ENCODE results near the gene TENM4. TPM values are rescaled to one million over a fixed set of nuclear protein-coding genes. Genes with fewer than 3 reads are reported as not detected.

Gene TENM4
- total and polyA plus RNA-seq, 4 donors, result 0.02 to 0.33 (median 0.14) TPM

- TF ChIP-seq, protein P1, sequence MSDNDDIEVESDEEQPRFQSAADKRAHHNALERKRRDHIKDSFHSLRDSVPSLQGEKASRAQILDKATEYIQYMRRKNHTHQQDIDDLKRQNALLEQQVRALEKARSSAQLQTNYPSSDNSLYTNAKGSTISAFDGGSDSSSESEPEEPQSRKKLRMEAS (IDR thresholded peaks at IDR 0.05), result no peak
- TF ChIP-seq GABPA (IDR thresholded peaks at IDR 0.05 in 1 of 2, conservative IDR thresholded peaks at IDR 0.05 in 1 of 2) (no peak), HNF4A (conservative IDR thresholded peaks at IDR 0.05) (no peak), REST (IDR thresholded peaks at IDR 0.05) (no peak), ATF3 (IDR thresholded peaks at IDR 0.05) (no peak), RXRA (IDR thresholded peaks at IDR 0.05) (no peak), EGR1 (IDR thresholded peaks at IDR 0.05; ENCODE audit: low read depth in 2 of 2) (no peak), JUND (IDR thresholded peaks at IDR 0.05) (no peak), RAD21 (IDR thresholded peaks at IDR 0.05) (no peak)
- TF ChIP-seq, protein P2, sequence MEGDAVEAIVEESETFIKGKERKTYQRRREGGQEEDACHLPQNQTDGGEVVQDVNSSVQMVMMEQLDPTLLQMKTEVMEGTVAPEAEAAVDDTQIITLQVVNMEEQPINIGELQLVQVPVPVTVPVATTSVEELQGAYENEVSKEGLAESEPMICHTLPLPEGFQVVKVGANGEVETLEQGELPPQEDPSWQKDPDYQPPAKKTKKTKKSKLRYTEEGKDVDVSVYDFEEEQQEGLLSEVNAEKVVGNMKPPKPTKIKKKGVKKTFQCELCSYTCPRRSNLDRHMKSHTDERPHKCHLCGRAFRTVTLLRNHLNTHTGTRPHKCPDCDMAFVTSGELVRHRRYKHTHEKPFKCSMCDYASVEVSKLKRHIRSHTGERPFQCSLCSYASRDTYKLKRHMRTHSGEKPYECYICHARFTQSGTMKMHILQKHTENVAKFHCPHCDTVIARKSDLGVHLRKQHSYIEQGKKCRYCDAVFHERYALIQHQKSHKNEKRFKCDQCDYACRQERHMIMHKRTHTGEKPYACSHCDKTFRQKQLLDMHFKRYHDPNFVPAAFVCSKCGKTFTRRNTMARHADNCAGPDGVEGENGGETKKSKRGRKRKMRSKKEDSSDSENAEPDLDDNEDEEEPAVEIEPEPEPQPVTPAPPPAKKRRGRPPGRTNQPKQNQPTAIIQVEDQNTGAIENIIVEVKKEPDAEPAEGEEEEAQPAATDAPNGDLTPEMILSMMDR (IDR thresholded peaks at IDR 0.05; ENCODE audit: low read depth, low read length, missing input control), result no peak
- Histone ChIP-seq H3K36me3 (ENCODE audit: control insufficient read depth in 4 of 4, insufficient read depth in 3 of 4, low read depth in 1 of 4, low read length in 3 of 4) (no peaks in the 10 kb centered on the region), H3K27ac (ENCODE audit: low read depth in 1 of 2, low read length in 2 of 2) (no peak overlapping the region), H3K4me1 (ENCODE audit: control insufficient read depth in 4 of 4, insufficient read depth in 4 of 4, low read length in 3 of 4) (no peaks in the 10 kb centered on the region), H3K9me3 (ENCODE audit: control insufficient read depth in 4 of 4, low read length in 3 of 4) (peaks cover 0 to 5% (median 4%) of the 10 kb centered on the region in 4 donors), H3K4me3 (ENCODE audit: low read depth in 1 of 3, low read length in 3 of 3) (no peak overlapping the region), H3K9ac (ENCODE audit: low read depth in 1 of 2, low read length in 2 of 2) (no peak overlapping the region), H3K27me3 (ENCODE audit: control insufficient read depth in 4 of 4, insufficient read depth in 4 of 4, low read length in 3 of 4) (no peaks in the 10 kb centered on the region)
- WGBS, result 88% methylated on average over 1 of the region's 1 CpG
- DNase-seq (ENCODE audit: low spot score), result no peak
These were observed 825.1 kb downstream of the TENM4 start for GRCh38 chr11:78615724-78616123.

- Histone ChIP-seq H3K9me3 (ENCODE audit: control insufficient read depth in 4 of 4, low read length in 3 of 4) (no peaks in the 10 kb centered on the region), H3K27me3 (ENCODE audit: control insufficient read depth in 4 of 4, insufficient read depth in 4 of 4, low read length in 3 of 4) (no peaks in the 10 kb centered on the region), H3K4me1 (ENCODE audit: control insufficient read depth in 4 of 4, insufficient read depth in 4 of 4, low read length in 3 of 4) (no peaks in the 10 kb centered on the region), H3K36me3 (ENCODE audit: control insufficient read depth in 4 of 4, insufficient read depth in 3 of 4, low read depth in 1 of 4, low read length in 3 of 4) (no peaks in the 10 kb centered on the region), H3K9ac (ENCODE audit: low read depth in 1 of 2, low read length in 2 of 2) (no peak overlapping the region), H3K4me3 (ENCODE audit: low read depth in 1 of 3, low read length in 3 of 3) (no peak overlapping the region), H3K27ac (ENCODE audit: low read depth in 1 of 2, low read length in 2 of 2) (no peak overlapping the region)
- TF ChIP-seq HNF4A (conservative IDR thresholded peaks at IDR 0.05) (no peak), HNF4G (IDR thresholded peaks at IDR 0.05) (no peak), JUND (IDR thresholded peaks at IDR 0.05) (no peak), EGR1 (IDR thresholded peaks at IDR 0.05; ENCODE audit: low read depth in 2 of 2) (no peak), YY1 (IDR thresholded peaks at IDR 0.05) (no peak), GABPA (IDR thresholded peaks at IDR 0.05 in 1 of 2, conservative IDR thresholded peaks at IDR 0.05 in 1 of 2) (no peak), FOXA1 (IDR thresholded peaks at IDR 0.05) (no peak), FOXA2 (IDR thresholded peaks at IDR 0.05) (no peak)
- TF ChIP-seq, protein P2 (IDR thresholded peaks at IDR 0.05; ENCODE audit: low read depth, low read length, missing input control), result no peak
- TF ChIP-seq, protein P1 (IDR thresholded peaks at IDR 0.05), result no peak
- no peak for DNase-seq (ENCODE audit: low spot score)
- WGBS, result 77% methylated on average over 5 of the region's 5 CpGs
These were observed 827.4 kb downstream of the TENM4 start for GRCh38 chr11:78613378-78613813.
